RKO (cell line): Measurements from ENCODE around the gene IKZF5.

ENCODE experiments used
- DNase-seq: peaks from one replicate; pipeline ENCODE4 v3.0.0-alpha.2; 2016; ENCODE audit warnings: low spot score

IKZF5 gene

DNA sequence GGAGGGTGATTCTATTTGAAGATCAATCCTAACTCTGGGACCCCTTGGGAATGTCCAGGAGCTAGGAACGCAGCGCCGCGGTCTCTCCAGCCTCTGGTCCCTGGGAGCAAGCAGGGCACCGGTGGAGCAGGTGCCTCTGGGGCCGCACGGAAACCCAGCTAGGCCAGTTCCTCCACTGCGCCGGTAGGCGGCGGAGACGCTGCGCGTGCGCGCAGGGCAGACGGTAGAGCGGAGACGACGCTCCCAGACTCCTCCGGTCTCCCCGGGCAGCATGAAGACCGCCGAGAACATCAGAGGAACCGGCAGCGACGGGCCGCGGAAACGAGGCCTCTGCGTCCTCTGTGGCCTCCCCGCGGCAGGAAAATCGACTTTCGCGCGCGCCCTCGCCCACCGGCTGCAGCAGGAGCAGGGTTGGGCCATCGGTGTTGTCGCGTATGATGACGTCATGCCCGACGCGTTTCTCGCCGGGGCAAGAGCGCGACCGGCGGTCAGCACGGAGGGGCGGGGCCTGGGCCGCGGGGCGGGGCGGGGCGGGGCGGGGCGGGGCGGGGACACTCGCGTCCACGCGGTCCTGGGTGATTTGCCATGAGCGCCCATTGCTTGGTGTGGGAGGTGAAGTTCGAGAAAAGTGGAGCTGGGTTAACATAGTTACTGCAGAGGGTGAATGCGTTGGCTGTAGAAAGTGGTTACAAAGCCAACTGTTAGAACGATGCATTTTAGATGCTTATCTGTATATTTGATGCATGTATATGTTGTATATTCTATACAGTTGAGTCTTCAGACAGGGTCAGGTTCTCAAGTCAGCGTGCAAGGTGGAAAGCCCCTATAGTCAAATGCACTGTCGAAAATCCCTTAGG is 28.2 kb downstream of the IKZF5 start, which contains the start of gene PSTK:
PSTK (plus strand) TSS at position 193 of the 857 bp plus-strand sequence; CDS start at position 272, 79 bp downstream.
- DNase-seq = peak; percentile 88

DNA sequence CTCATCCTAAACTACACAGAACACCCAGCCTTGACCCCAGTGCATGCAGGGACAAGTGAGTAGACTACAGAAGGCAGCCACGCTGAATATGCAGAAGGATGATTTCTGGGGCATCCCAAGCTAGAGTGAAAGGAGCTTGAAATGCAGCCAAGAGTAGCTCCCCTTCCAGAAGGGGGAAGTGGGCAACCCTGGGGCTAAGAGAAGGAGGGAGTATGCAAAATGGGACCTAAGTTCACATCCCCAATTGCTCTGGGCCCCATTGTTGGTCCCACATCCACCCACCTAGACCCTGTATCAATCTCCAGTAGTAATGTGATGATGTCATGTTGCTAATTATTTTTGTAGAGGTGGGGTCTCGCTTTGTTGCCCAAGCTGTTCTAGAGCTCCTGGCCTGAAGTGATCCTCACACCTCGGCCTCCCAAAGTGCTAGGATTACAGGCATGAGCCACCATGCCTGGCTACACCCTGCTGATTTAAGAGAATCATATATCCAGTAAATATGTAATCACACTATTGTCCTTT is 34.0 kb downstream of the IKZF5 start:
- DNase-seq = no peak

DNA sequence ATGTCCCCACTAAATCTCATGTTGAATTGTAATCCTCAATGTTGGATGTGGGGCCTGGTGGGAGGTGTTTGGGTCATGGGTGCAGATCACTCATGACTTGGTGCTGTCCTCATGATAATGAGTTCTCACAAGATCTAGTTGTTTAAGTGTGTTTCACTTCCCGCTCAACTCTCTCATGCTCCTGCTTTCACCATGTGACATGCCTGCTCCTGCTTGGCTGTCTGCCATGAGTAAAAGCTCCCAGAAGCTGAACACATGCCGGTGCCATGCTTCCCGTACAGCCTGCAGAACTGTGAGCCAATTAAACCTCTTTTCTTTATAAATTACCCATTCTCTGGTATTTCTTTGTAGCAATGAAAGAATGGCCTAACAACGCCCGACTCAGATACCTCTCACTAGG is 34.6 kb downstream of the IKZF5 start:
- no peak for DNase-seq

DNA sequence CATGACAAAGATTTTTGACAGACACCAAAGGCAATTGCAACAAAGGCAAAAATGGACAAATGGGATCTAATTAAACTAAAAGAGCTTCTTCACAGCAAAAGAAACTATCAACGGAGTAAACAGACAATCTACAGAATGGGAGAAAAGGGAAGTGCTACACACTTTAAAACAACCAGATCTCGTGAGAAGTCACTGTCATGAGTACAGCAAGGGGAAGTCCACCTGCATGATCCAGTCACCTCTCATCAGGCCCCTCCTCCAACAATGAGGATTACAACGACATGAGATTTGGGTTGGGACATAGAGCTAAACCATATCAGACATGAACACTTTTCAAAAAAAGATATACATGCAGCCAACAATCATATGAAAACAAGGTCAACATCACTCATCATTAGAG is 39.9 kb downstream of the IKZF5 start:
- no peak for DNase-seq

DNA sequence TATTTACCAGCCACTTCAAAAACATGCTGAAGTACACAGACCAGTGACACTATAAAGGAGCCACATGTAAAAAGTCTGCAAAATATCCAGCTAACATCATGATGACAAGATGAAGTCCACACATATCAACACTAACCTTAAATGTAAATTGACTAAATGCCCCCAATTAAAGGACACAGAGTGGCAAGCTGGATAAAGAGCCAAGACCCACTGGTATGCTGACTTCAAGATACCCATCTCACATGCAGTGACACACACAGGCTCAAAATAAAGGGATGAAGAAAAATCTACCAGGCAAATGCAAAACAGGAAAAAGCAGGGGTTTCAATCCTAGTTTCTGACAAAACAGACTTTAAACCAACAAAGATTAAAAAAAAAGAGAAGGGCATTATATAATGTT is 41.7 kb downstream of the IKZF5 start:
- DNase-seq = no peak

DNA sequence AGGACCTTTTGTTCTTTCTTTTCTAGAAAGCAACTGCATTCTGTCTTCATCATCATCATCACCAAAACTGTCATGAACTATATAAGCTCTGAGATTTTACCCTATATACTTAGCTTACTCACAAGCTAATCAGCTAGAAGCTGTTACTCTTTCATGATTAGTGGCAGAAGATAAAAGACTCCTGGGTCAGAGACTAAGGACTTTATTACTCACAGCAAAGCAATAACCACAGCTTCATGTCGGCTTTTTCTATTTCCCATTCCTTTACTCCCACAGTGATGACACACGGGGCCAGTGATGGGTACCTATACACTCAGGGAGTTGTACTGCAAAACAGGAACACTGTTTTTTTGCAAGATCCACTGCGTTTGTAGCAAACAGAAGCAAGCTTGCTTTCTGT is 46.2 kb downstream of the IKZF5 start:
- no peak for DNase-seq

DNA sequence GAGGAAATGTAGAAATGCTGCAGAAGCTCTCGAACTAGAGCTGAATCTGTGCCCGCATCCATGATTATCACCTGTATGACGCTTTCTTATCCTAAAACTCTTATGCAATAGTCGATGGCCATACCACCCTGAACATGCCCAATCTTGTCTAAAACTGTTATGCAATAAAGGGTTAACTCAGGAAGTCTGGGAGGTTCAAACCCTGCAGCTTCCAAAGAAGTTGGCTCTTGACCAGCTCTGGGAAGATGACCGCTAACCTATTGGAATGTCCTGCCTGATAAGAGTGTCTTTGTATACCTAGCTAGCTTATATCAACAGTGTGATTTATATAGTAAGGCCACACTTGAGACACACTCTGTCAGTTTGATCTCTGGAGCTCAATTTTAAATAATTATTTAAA is 51.1 kb downstream of the IKZF5 start:
- no peak for DNase-seq

DNA sequence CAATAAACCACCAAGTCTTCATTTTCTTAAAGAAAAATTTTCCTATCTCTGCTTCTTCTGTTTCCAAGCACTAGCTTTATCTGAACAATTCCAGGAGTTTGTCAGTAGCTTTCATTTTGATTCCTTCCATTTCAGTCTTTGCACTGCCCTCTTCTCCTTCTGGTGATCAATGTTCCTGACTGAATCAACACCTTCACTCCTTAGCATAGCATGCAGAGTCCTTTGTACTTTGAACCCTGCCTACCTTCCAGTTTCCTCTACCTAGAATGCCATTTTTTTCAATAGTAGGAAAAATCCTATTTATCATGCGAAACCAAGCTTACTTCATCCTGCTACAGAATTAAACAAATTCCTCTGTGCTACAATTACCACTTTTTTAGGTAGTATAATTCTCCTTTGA is 52.7 kb downstream of the IKZF5 start:
- DNase-seq = no peak

DNA sequence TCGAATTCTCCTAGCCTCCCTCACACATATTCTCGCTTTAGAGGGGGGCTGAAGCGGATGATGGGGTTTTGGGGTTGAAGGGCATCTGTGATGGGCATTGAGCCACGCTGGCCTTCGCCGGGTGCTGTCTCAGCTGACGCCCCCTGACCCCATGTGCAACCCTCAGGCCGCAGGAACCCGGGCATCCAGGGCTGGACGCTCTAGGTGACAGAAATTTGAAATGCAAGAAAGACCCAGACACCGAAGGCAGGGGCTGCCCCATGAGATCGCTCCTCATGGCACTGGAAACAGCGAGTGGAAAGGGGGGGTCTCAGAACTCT is 53.9 kb downstream of the IKZF5 start:
- no peak for DNase-seq

DNA sequence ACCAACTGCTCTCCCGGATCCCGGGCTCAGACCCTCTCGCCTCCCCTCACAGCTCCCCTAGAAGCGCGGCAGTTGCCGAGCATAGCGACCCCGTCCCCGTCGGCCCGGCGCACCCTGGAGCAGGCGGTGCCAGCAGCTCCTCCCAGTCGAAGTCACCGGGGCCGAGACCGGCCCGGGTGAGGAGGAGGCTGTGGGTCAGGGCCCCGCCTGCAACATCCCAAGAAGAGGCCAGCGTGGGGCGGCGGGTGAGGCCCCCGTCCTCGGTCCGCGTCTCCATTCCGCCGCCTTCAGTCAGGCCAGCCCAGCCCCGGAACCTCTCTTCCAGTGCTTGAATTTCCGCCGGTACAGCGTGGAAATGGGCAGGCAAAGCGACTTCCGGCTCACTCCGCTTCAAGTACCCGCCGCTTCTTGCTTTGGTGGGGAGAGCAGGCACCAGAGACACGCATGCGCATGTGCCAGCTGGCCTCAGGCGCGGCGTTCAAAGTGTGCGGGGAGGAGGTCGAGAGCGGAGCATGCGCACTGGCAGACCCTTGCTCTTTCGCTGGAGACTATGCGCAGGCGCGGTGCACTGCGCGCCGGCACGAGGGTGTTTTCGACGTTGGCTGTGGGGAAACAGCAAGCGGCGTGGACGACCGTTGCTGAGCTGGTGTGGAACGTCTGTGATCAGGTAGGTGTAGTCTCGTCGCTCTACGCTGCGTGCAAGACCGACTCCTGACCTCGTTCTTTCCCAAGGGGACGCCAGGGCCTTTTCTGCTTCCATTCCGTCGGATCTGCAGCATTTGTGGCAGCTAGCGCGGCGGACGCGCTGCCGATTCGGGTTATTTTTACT is 54.5 kb downstream of the IKZF5 start, which contains the start of gene C10orf88:
C10orf88 (minus strand) TSS at position 326 of the 829 bp plus-strand sequence; CDS start at position 277, 49 bp downstream.
- DNase-seq = peak; percentile 94

DNA sequence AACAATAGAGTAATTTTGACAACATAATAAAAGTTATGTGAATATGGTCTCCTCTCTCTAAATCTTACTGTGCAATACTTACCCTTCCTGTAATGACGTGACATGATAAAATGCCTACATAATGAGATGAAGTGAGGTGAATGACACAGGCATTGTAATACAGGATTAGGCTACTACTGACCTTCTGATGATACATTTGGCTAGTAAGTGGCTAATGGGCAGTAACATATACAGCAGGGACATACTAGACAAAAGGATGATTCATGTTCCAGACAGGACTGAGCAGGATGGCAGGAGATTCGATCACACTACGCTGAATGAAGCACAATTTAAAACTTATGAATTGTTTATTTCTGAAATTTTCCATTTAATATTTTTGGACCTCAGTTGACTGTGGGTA is 59.3 kb downstream of the IKZF5 start:
- peak; percentile 25 for DNase-seq
